ENCODE results near the gene SEC61B.

The SEC61B gene

DNA sequence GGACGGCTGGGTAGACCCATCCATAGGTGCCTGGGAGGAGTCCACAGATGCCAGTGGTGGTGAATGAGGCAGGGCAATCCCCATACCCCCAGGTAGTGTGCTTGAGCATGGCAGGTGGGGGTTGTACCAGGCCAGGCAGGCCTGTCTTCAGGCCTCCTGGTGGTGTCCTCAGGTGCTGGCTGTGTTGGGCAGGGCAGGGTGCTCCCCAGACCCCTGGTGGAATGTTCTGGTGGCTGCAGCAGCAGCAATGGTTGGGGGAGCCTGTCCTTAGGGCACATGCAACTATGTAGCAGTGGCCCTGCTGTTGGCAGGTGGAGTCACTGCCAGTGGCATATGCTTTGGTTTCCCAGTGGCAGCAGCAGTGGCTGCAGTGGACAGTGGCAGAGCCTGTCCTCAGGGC lies 10.3 kb upstream of the SEC61B start:
- no peak overlapping the region for H3K4me3 ChIP-seq (replicated peaks; ENCODE audit: insufficient read depth, low read length)
- DNase-seq (ENCODE audit: low read depth in 1 of 2, low spot score in 1 of 2) = no peak
- H3K27ac ChIP-seq (replicated peaks) = no peak overlapping the region
- TF ChIP-seq, protein P1, sequence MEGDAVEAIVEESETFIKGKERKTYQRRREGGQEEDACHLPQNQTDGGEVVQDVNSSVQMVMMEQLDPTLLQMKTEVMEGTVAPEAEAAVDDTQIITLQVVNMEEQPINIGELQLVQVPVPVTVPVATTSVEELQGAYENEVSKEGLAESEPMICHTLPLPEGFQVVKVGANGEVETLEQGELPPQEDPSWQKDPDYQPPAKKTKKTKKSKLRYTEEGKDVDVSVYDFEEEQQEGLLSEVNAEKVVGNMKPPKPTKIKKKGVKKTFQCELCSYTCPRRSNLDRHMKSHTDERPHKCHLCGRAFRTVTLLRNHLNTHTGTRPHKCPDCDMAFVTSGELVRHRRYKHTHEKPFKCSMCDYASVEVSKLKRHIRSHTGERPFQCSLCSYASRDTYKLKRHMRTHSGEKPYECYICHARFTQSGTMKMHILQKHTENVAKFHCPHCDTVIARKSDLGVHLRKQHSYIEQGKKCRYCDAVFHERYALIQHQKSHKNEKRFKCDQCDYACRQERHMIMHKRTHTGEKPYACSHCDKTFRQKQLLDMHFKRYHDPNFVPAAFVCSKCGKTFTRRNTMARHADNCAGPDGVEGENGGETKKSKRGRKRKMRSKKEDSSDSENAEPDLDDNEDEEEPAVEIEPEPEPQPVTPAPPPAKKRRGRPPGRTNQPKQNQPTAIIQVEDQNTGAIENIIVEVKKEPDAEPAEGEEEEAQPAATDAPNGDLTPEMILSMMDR (IDR thresholded peaks at IDR 0.05; ENCODE audit: insufficient read depth, low read length) = no peak
- TF ChIP-seq REST (IDR thresholded peaks at IDR 0.05; ENCODE audit: insufficient replicate concordance, low read depth) (no peak), GABPA (IDR thresholded peaks at IDR 0.05; ENCODE audit: low read depth) (no peak), POLR2AphosphoS5 (IDR thresholded peaks at IDR 0.05; ENCODE audit: low read depth) (no peak), SPI1 (IDR thresholded peaks at IDR 0.05; ENCODE audit: borderline replicate concordance, low read depth) (no peak)
- no peaks in the 10 kb centered on the region for H3K27me3 ChIP-seq (ENCODE audit: insufficient read depth, poor library complexity, severe bottlenecking)

DNA sequence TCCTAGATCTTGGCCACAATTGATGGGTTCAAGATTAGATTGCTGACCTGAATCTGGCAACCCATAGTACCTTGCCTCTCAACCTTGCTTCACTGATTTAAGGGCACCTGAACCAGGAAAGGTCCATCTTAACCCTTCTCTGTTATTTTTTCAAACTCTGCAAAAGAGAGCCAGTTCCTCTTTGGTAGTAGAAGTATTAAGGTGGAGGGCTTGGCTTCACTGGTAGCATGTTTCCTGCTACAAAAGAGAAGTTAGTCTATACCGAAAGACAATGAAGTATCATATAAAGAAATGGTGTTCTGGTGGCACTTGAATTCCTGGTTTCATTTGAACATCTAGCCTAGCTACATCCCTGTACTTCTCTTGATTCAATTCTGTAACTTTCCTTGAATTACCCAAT lies 8.9 kb upstream of the SEC61B start:
- TF ChIP-seq GABPA (IDR thresholded peaks at IDR 0.05; ENCODE audit: low read depth) = no peak
- TF ChIP-seq, protein P1 (IDR thresholded peaks at IDR 0.05; ENCODE audit: insufficient read depth, low read length) = no peak
- TF ChIP-seq SPI1 (IDR thresholded peaks at IDR 0.05; ENCODE audit: borderline replicate concordance, low read depth) = peak; percentile 84
- no peak for TF ChIP-seq POLR2AphosphoS5 (IDR thresholded peaks at IDR 0.05; ENCODE audit: low read depth)
- TF ChIP-seq REST (IDR thresholded peaks at IDR 0.05; ENCODE audit: insufficient replicate concordance, low read depth) = no peak
- Histone ChIP-seq H3K27ac (replicated peaks) (no peak overlapping the region), H3K27me3 (ENCODE audit: insufficient read depth, poor library complexity, severe bottlenecking) (no peaks in the 10 kb centered on the region), H3K4me3 (replicated peaks; ENCODE audit: insufficient read depth, low read length) (no peak overlapping the region)
- peak in 1 of 2 experiments; percentile 38 for DNase-seq (ENCODE audit: low read depth in 1 of 2, low spot score in 1 of 2)

- Histone ChIP-seq H3K4me3 (replicated peaks; ENCODE audit: insufficient read depth, low read length) (no peak overlapping the region), H3K27ac (replicated peaks) (no peak overlapping the region)
- no peak for TF ChIP-seq REST (IDR thresholded peaks at IDR 0.05; ENCODE audit: insufficient replicate concordance, low read depth)
- TF ChIP-seq POLR2AphosphoS5 (IDR thresholded peaks at IDR 0.05; ENCODE audit: low read depth) = no peak
- no peak for TF ChIP-seq GABPA (IDR thresholded peaks at IDR 0.05; ENCODE audit: low read depth)
- TF ChIP-seq SPI1 (IDR thresholded peaks at IDR 0.05; ENCODE audit: borderline replicate concordance, low read depth) = no peak
- TF ChIP-seq, protein P1 (IDR thresholded peaks at IDR 0.05; ENCODE audit: insufficient read depth, low read length) = no peak
Measured at GRCh38 chr9:99216073-99216472, 6.0 kb upstream of the SEC61B start.

More at GRCh38 chr9:99216073-99216472, 6.0 kb upstream of the SEC61B start:
- no peak for DNase-seq (ENCODE audit: low read depth in 1 of 2, low spot score in 1 of 2)
- no peaks in the 10 kb centered on the region for H3K27me3 ChIP-seq (ENCODE audit: insufficient read depth, poor library complexity, severe bottlenecking)
